Measurements from ENCODE around the gene KIAA1671. TPM values are rescaled to one million over a fixed set of nuclear protein-coding genes. Genes with fewer than 3 reads are reported as not detected.
"Not testable (repeated sequence)": the region's sequence is repeated elsewhere in the genome, so short reads cannot be mapped to it uniquely, and the experiment has no call there.

KIAA1671 gene
- 10 to 100 TPM in 1 of 2 experiments, 1 to 10 TPM in 1; 9.4 to 10.6 TPM for total RNA-seq

GRCh38 chr22:24951942-24952836, at the start of gene KIAA1671:
Gene KIAA1671, plus strand, starts transcription at chr22:24952716. Its CDS starts 75,284 bp downstream, at chr22:25028000.
- POLR2A ChIA-PET, result no interaction called here
- CTCF ChIA-PET, result interaction anchor here (0.6 to 1.9 kb wide), 11 partner anchors 11 to 283 kb away, joined by 3 to 13 read pairs (median 5); no protein-coding TSS in a partner anchor

- ChIA-PET POLR2A (no interaction called here), CTCF (no interaction called here)
These were observed 46.6 kb upstream of the KIAA1671 start for GRCh38 chr22:24905909-24906308.

GRCh38 chr22:24907101-24907500, 45.4 kb upstream of the KIAA1671 start:
- POLR2A ChIA-PET, CTCF ChIA-PET: not testable (repeated sequence)

GRCh38 chr22:24920029-24920428, 32.5 kb upstream of the KIAA1671 start:
- ChIA-PET CTCF (no interaction called here), POLR2A (no interaction called here)

GRCh38 chr22:24925586-24926427, 26.7 kb upstream of the KIAA1671 start:
- CTCF ChIA-PET, result no interaction called here
- POLR2A ChIA-PET, result no interaction called here

GRCh38 chr22:24926428-24926725, 26.1 kb upstream of the KIAA1671 start:
- CTCF ChIA-PET, result no interaction called here
- POLR2A ChIA-PET, result no interaction called here

GRCh38 chr22:24926849-24927579, 25.5 kb upstream of the KIAA1671 start:
- POLR2A ChIA-PET, result no interaction called here
- CTCF ChIA-PET, result interaction anchor here (1.0 to 1.7 kb wide), 2 partner anchors 10 to 12 kb away, joined by 3 to 5 read pairs; no protein-coding TSS in a partner anchor

- POLR2A ChIA-PET, result no interaction called here
- CTCF ChIA-PET, result interaction anchor here (1.7 kb wide), 1 partner anchor 10 kb away, joined by 5 read pairs; no protein-coding TSS in a partner anchor
These were observed 24.2 kb upstream of the KIAA1671 start for GRCh38 chr22:24928322-24928721.

GRCh38 chr22:24930678-24931077, 21.8 kb upstream of the KIAA1671 start:
- ChIA-PET POLR2A (no interaction called here), CTCF (interaction anchor here (1.3 kb wide), 1 partner anchor 76 kb away, joined by 3 read pairs; no protein-coding TSS in a partner anchor)

GRCh38 chr22:24935771-24936483, 16.6 kb upstream of the KIAA1671 start:
- CTCF ChIA-PET, result interaction anchor here (3.9 kb wide), 1 partner anchor 113 kb away, joined by 40 read pairs; no protein-coding TSS in a partner anchor
- POLR2A ChIA-PET, result no interaction called here

GRCh38 chr22:24937114-24937513, 15.4 kb upstream of the KIAA1671 start:
- CTCF ChIA-PET, result interaction anchor here (0.6 to 3.9 kb wide), 4 partner anchors 10 to 120 kb away, joined by 3 to 40 read pairs (median 6); no protein-coding TSS in a partner anchor
- POLR2A ChIA-PET, result no interaction called here

GRCh38 chr22:24938741-24939341, 13.7 kb upstream of the KIAA1671 start:
- POLR2A ChIA-PET, result no interaction called here
- CTCF ChIA-PET, result interaction anchor here (0.6 to 3.9 kb wide), 14 partner anchors 9 to 434 kb away, joined by 3 to 40 read pairs (median 4); no protein-coding TSS in a partner anchor

GRCh38 chr22:24942301-24942700, 10.2 kb upstream of the KIAA1671 start:
- CTCF ChIA-PET, result interaction anchor here (1.5 kb wide), 1 partner anchor 86 kb away, joined by 4 read pairs; no protein-coding TSS in a partner anchor

GRCh38 chr22:24944217-24944937, 8.1 kb upstream of the KIAA1671 start:
- POLR2A ChIA-PET, result no interaction called here
- CTCF ChIA-PET, result interaction anchor here (1.1 to 2.1 kb wide), 2 partner anchors 105 to 113 kb away, joined by 4 to 6 read pairs; no protein-coding TSS in a partner anchor

More at GRCh38 chr22:24942301-24942700, 10.2 kb upstream of the KIAA1671 start:
- POLR2A ChIA-PET, result no interaction called here

- POLR2A ChIA-PET, result no interaction called here
- CTCF ChIA-PET, result interaction anchor here (2.1 kb wide), 1 partner anchor 104 kb away, joined by 6 read pairs; no protein-coding TSS in a partner anchor
These were observed 7.1 kb upstream of the KIAA1671 start for GRCh38 chr22:24945430-24945829.

- ChIA-PET POLR2A (interaction anchor here (0.6 kb wide), 1 partner anchor 68 kb away, joined by 4 read pairs; no protein-coding TSS in a partner anchor), CTCF (interaction anchor here (1.5 kb wide), 1 partner anchor 9 kb away, joined by 4 read pairs; no protein-coding TSS in a partner anchor)
These were observed 5.1 kb upstream of the KIAA1671 start for GRCh38 chr22:24947383-24947782.

GRCh38 chr22:24947881-24948280, 4.6 kb upstream of the KIAA1671 start:
- ChIA-PET POLR2A (interaction anchor here (0.5 kb wide), 1 partner anchor 112 kb away, joined by 5 read pairs; no protein-coding TSS in a partner anchor), CTCF (interaction anchor here (0.6 to 1.5 kb wide), 3 partner anchors 9 to 109 kb away, joined by 3 to 4 read pairs (median 3); no protein-coding TSS in a partner anchor)

All from activated CD8-positive, alpha-beta memory T cell treated with anti-CD3 and anti-CD28 coated beads for 36 hours (primary cell).